GM10248 (cell line): ENCODE data around the gene ITGB4.

Experiments used
- CTCF ChIA-PET: fragments of 300-600 bp; sonication (Branson Sonifier 250); formaldehyde crosslinking; extraction: SDS; loops from one replicate; lab custom pipeline; 2021; ENCODE audit warnings: antibody characterized with exemption; lab: Yijun Ruan, JAX
- POLR2A ChIA-PET: fragments of 350-650 bp; sonication (Branson Sonifier 250); formaldehyde crosslinking; extraction: SDS; loops from one replicate; lab custom pipeline; 2020; ENCODE audit warnings: antibody characterized with exemption; lab: Yijun Ruan, JAX
- DNase-seq: peaks from one replicate; pipeline ENCODE4 v3.0.0; 2012; ENCODE audit errors: extremely low spot score
- TF ChIP-seq, protein P1 (sequence below): IDR thresholded peaks from 2 replicates; pipeline ENCODE4 v1.5.1; 2012; ENCODE audit warnings: mild to moderate bottlenecking, low read depth; ENCODE audit errors: extremely low read depth, missing control alignments, control extremely low read depth

The ITGB4 gene

DNA sequence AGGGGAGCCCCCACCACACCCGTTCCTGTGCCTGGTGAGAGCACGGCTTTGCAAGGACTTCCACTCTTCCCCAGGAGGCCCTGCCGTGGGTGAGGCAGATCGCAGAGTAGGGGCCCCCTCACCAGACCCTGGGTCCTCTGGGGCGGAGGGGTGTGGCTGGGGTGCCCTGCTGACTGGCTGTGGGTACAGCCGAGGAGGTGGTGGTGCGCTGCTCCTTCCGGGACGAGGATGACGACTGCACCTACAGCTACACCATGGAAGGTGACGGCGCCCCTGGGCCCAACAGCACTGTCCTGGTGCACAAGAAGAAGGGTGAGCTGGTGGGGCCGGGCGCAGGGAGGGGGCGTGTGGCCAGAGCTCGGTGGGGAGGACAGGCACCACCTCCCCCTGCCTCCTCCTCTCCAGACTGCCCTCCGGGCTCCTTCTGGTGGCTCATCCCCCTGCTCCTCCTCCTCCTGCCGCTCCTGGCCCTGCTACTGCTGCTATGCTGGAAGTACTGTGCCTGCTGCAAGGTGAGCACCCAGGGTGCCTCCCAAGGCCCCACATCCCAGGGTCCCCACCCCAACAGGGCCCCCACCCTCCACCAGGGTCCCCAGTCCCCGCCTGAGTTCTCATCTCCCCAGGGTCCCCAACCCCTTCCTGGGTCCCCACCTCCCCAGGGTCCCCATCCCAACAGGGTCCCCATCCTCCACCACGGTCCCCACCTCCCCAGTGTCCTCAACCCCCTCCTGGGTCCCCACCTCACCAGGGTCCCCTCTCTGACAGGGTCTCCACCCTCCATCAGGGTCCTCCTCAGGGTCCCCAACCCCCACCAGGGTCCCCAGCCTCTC lies 16.1 kb downstream of the ITGB4 start:
- no peak for DNase-seq
- ChIA-PET POLR2A (no interaction called here), CTCF (interaction anchor here (0.8 to 5.9 kb wide), 14 partner anchors 8 to 265 kb away, joined by 3 to 75 read pairs (median 4); partner anchors contain the start of genes GALK1 and SMIM5)
- TF ChIP-seq, protein P1, sequence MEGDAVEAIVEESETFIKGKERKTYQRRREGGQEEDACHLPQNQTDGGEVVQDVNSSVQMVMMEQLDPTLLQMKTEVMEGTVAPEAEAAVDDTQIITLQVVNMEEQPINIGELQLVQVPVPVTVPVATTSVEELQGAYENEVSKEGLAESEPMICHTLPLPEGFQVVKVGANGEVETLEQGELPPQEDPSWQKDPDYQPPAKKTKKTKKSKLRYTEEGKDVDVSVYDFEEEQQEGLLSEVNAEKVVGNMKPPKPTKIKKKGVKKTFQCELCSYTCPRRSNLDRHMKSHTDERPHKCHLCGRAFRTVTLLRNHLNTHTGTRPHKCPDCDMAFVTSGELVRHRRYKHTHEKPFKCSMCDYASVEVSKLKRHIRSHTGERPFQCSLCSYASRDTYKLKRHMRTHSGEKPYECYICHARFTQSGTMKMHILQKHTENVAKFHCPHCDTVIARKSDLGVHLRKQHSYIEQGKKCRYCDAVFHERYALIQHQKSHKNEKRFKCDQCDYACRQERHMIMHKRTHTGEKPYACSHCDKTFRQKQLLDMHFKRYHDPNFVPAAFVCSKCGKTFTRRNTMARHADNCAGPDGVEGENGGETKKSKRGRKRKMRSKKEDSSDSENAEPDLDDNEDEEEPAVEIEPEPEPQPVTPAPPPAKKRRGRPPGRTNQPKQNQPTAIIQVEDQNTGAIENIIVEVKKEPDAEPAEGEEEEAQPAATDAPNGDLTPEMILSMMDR: no peak

DNA sequence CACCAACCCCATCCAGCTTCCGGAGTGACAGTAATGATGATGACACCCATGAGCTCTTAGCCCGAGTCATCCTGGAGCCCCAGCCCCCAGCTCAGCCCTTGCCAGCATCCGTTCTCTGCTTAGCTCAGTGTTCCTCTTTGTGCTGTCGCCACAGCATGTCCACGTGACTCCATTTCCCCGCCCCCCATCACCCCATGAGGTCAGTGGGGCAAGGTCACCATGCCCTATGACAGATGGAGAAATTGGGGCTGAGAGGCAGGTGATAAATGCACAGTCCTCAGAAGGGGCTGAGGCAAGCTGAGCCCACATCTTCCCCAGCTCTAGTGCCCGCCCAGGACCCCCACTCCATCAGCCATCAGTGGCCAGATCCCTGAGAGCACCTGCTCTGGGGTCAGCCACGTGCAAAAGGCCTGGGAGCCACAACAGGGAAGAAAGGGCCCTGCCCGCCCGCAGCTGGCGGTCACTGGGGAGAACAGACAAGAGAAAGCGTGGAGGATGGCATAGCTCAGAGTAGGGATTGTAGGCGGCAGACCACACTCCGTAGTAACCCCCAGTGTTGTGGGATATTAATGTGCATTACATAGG lies 17.1 kb downstream of the ITGB4 start:
- CTCF ChIA-PET: interaction anchor here (0.8 to 5.9 kb wide), 17 partner anchors 9 to 264 kb away, joined by 3 to 75 read pairs (median 4); partner anchors contain the start of genes GALK1 and SMIM5
- POLR2A ChIA-PET: no interaction called here
- TF ChIP-seq, protein P1: no peak
- DNase-seq: peak; percentile 53

DNA sequence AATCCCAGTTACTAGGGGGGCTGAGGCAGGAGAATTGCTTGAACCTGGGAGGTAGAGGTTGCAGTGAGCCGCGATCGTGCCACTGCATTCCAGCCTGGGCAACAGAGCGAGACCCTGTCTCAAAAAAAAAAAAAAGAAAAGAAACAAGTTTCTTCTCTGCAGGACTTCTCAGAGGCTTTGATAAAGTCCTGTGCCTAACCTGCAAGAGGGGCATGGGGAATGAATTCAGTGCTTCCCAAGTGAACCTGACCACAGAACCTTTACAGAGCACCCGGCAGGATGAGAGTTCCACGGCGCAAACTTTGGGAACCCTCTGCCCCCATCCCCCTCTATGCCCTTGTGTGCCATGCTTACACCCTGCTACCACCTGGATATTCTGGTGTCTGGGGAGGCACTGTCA lies 17.9 kb downstream of the ITGB4 start:
- TF ChIP-seq, protein P1: no peak
- ChIA-PET POLR2A (no interaction called here), CTCF (interaction anchor here (1.0 to 5.9 kb wide), 11 partner anchors 10 to 263 kb away, joined by 3 to 75 read pairs (median 6); partner anchors contain the start of gene SMIM5)
- no peak for DNase-seq

DNA sequence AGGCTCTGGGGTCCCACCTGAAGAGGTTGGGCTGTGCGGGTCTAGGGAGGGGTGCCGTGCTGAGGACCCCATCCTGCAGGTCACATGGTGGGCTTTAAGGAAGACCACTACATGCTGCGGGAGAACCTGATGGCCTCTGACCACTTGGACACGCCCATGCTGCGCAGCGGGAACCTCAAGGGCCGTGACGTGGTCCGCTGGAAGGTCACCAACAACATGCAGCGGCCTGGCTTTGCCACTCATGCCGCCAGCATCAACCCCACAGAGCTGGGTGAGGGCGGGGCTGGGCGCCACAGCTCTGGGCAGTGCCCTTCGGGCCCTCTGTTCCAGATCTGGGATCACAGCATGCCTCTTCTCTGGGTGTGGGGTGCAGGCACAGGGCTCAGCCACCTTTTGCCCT lies 18.5 kb downstream of the ITGB4 start:
- POLR2A ChIA-PET: no interaction called here

DNA sequence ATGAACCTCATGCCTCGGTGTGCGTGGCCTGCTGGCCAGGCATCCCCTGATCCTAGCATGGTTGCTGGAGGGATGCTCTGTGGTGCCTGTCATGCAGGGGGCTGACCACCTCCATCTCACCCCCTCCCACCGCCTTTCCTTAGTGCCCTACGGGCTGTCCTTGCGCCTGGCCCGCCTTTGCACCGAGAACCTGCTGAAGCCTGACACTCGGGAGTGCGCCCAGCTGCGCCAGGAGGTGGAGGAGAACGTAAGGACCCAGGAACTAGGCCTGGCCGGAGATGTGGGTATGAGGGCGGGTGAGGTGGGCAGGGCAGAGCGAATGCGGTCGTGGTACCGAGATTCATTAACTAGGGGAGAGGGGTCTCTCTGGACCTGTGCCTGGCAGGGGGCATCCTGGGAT lies 19.0 kb downstream of the ITGB4 start:
- no peak for DNase-seq
- ChIA-PET CTCF (interaction anchor here (2.2 to 18.5 kb wide), 3 partner anchors 9 to 107 kb away, joined by 9 to 856 read pairs (median 75); partner anchors contain the start of gene SMIM5), POLR2A (no interaction called here)
- TF ChIP-seq, protein P1: no peak

More for the DNA sequence above, 18.5 kb downstream of the ITGB4 start:
- CTCF ChIA-PET: interaction anchor here (2.3 to 5.9 kb wide), 3 partner anchors 10 to 107 kb away, joined by 9 to 75 read pairs (median 18); partner anchors contain the start of gene SMIM5
- TF ChIP-seq, protein P1: no peak
- no peak for DNase-seq

DNA sequence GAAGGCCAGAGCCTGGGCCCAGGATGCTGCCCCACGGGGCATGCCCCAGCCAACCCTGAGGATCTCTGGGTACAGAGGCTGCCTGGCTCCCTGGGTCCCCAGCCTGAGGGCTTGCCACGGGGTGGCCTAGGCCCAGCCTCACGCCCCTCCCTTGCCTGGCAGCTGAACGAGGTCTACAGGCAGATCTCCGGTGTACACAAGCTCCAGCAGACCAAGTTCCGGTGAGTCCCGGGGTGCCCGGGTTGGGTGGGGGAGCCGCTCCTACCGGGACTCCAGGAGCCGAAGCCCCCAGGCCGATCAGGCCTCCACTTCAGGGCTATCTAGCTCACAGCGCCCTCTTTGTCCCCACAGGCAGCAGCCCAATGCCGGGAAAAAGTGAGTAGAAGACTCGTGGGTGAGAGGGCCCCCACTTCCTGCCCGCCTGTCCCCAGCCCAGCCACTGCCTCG lies 19.4 kb downstream of the ITGB4 start:
- TF ChIP-seq, protein P1: no peak
- no peak for DNase-seq
- CTCF ChIA-PET: interaction anchor here (2.2 to 18.5 kb wide), 2 partner anchors 9 to 107 kb away, joined by 9 to 856 read pairs; partner anchors contain the start of gene SMIM5
- POLR2A ChIA-PET: no interaction called here
